Parathyroid adenoma (tissue), 2 donors: Measurements from ENCODE around the gene XDH.

Source experiments
- H2AFZ ChIP-seq: fragments of 300-600 bp; sonication (generic); one replicate; pipeline ENCODE4 v1.7.0; 2017; ENCODE audit warnings: antibody characterized with exemption, mild to moderate bottlenecking
- H3K27ac ChIP-seq: fragments of 300-600 bp; sonication (generic); one replicate; pipeline ENCODE4 v1.7.0; 2017
- H3K27me3 ChIP-seq: fragments of 300-600 bp; sonication (generic); one replicate; pipeline ENCODE4 v1.7.0; 2017; ENCODE audit warnings: low read length; ENCODE audit not compliant: control insufficient read depth, insufficient read depth
- H3K36me3 ChIP-seq: fragments of 300-600 bp; sonication (generic); one replicate; pipeline ENCODE4 v1.7.0; 2017; ENCODE audit warnings: low read length; ENCODE audit not compliant: control insufficient read depth, insufficient read depth
- H3K4me1 ChIP-seq: fragments of 300-600 bp; sonication (generic); one replicate; pipeline ENCODE4 v1.7.0; 2017; ENCODE audit warnings: control low read depth
- H3K4me2 ChIP-seq: fragments of 300-600 bp; sonication (generic); one replicate; pipeline ENCODE4 v1.7.0; 2017; ENCODE audit warnings: low read length
- H3K4me3 ChIP-seq: fragments of 300-600 bp; sonication (generic); one replicate; pipeline ENCODE4 v1.7.0; 2017; ENCODE audit warnings: low read depth, low read length
- H3K79me2 ChIP-seq: fragments of 300-600 bp; sonication (generic); one replicate; pipeline ENCODE4 v1.7.0; 2017; ENCODE audit warnings: control low read depth
- H3K9ac ChIP-seq: fragments of 300-600 bp; sonication (generic); one replicate; pipeline ENCODE4 v1.7.0; 2017; ENCODE audit warnings: mild to moderate bottlenecking
- H3K9me3 ChIP-seq: fragments of 300-600 bp; sonication (generic); one replicate; pipeline ENCODE4 v1.7.0; 2017; ENCODE audit warnings: low read length; ENCODE audit not compliant: control insufficient read depth
- CTCF ChIP-seq: fragments of 300-600 bp; sonication (generic); IDR thresholded peaks from one replicate; pipeline ENCODE4 v1.7.0; 2017; ENCODE audit warnings: antibody characterized with exemption, mild to moderate bottlenecking
- donor health status: primary hyperparathyroidism.

XDH gene

GRCh38 chr2:31297751-31298150, 116.8 kb downstream of the XDH start:
- TF ChIP-seq CTCF: no peak
- Histone ChIP-seq H3K9ac (no peak overlapping the region), H3K4me2 (no peak overlapping the region), H3K4me1 (peaks cover 3% of the 10 kb centered on the region), H3K9me3 (no peaks in the 10 kb centered on the region), H2AFZ (no peak overlapping the region), H3K36me3 (no peaks in the 10 kb centered on the region), H3K27ac (no peak overlapping the region), H3K4me3 (no peak overlapping the region), H3K79me2 (no peaks in the 10 kb centered on the region), H3K27me3 (no peaks in the 10 kb centered on the region)

DNA sequence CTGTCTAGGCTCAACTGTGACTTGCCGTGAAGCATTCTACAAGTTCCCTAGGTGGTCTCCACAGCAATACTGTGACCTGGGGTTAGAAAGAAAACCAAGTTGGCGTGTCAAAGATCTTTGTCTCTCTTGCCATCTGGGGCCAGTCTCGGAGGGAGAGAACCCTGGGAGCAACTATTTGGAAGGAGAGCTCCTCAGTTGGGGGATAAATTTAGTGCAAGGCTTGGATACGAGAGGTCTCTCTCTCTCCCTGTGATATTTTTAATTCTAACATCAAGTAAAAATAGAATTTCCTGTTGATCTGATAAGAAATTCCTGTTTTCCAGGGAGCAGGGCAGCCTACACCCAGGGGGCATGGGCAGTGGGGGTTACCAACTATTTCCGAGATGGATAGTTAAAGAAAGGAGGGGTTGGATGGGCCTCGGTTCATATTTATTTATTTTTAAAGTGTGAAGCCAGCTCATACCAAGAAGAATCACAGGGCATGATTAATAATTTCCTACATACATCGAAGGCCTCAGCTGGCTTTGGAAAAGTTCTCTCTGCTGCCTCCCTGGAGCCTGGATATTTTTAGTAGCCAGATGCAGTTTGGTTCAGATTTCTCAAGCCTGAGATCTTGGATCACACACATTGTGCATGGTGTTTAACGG, 117.8 kb downstream of the XDH start:
- H3K9me3 ChIP-seq: no peaks in the 10 kb centered on the region
- no peak overlapping the region for H3K4me2 ChIP-seq
- H3K27me3 ChIP-seq: no peaks in the 10 kb centered on the region
- H3K9ac ChIP-seq: no peak overlapping the region
- H3K36me3 ChIP-seq: no peaks in the 10 kb centered on the region
- no peaks in the 10 kb centered on the region for H3K79me2 ChIP-seq
- H3K4me3 ChIP-seq: no peak overlapping the region
- no peak for TF ChIP-seq CTCF
- H3K27ac ChIP-seq: no peak overlapping the region
- peaks cover 3% of the 10 kb centered on the region for H3K4me1 ChIP-seq
- H2AFZ ChIP-seq: peak overlapping the region; percentile 13

DNA sequence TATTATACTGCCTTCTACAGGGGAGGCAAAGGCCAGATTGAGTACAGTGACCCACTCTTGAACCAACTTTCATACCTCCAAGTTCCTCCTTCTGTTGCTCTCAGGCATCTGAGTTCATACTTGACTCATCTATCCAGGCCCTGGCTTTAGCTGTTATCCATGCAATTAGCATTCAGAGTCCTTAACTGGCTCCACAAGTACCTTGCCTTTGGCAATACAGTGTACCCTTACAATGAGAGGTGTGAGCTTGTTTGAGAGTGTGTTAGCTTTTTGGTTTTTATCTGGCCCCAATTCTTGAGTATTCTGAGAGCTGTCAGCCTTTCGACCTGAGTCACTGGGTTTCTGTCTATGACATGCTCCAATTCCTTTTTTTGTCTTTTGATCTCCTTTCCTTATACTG, 120.3 kb downstream of the XDH start:
- no peaks in the 10 kb centered on the region for H3K9me3 ChIP-seq
- H3K27ac ChIP-seq: no peak overlapping the region
- TF ChIP-seq CTCF: no peak
- H3K4me1 ChIP-seq: peaks cover 3% of the 10 kb centered on the region
- no peak overlapping the region for H3K9ac ChIP-seq
- no peaks in the 10 kb centered on the region for H3K27me3 ChIP-seq
- H3K4me2 ChIP-seq: no peak overlapping the region
- H2AFZ ChIP-seq: no peak overlapping the region
- no peaks in the 10 kb centered on the region for H3K79me2 ChIP-seq
- H3K36me3 ChIP-seq: no peaks in the 10 kb centered on the region
- no peak overlapping the region for H3K4me3 ChIP-seq

GRCh38 chr2:31287654-31288053, 126.9 kb downstream of the XDH start:
- Histone ChIP-seq H3K9ac (no peak overlapping the region), H3K27me3 (no peaks in the 10 kb centered on the region), H2AFZ (no peak overlapping the region), H3K79me2 (no peaks in the 10 kb centered on the region), H3K4me1 (no peaks in the 10 kb centered on the region), H3K4me3 (no peak overlapping the region), H3K27ac (no peak overlapping the region), H3K9me3 (no peaks in the 10 kb centered on the region), H3K4me2 (no peak overlapping the region), H3K36me3 (no peaks in the 10 kb centered on the region)
- TF ChIP-seq CTCF: no peak

DNA sequence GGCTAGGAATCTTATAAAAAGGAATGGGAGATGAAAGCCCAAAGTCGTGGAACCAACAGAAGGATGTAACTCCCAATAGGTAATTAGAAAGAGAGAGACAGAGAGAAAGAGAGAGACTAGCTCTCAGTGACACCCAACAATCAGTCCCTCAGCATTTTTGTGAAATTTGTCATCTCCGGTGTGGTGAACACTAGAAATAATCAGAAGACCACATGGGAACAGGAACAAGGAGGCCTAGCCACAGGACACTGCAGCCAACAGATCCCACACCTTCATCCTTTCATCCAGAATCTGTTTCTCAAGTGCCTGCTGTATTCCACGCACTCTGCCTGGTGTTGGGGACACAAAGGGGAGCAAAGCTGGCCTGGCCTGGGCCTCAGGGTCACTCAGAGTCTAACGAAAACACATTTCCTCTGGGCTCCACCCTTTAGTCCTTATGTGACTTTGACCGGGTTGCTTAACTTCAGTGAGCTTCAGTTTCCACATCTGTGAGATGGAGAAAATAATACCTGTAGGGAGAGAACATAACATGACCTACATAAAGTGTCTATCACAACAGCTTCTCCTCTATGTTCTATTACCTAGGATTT, 127.5 kb downstream of the XDH start:
- no peak for TF ChIP-seq CTCF
- Histone ChIP-seq H2AFZ (no peak overlapping the region), H3K9ac (no peak overlapping the region)

More for the DNA sequence above, 127.5 kb downstream of the XDH start:
- Histone ChIP-seq H3K4me2 (no peak overlapping the region), H3K4me1 (no peaks in the 10 kb centered on the region), H3K79me2 (no peaks in the 10 kb centered on the region), H3K36me3 (no peaks in the 10 kb centered on the region), H3K9me3 (no peaks in the 10 kb centered on the region), H3K4me3 (no peak overlapping the region), H3K27ac (no peak overlapping the region), H3K27me3 (no peaks in the 10 kb centered on the region)
